ENCODE results near the gene KCNQ1. TPM values are rescaled to one million over a fixed set of nuclear protein-coding genes. Genes with fewer than 3 reads are reported as not detected.

KCNQ1 gene
- total and polyA plus RNA-seq, 2 donors (not counting 1 experiment from before 2014, with no cell fraction given) = not detected

GRCh38 chr11:2886191-2886894 lies 441.5 kb downstream of the KCNQ1 start:
- H3K27ac ChIP-seq (ENCODE audit: insufficient read depth, low read length) = no peak overlapping the region
- no peak overlapping the region for H2AFZ ChIP-seq (ENCODE audit: low read length)
- H3K27me3 ChIP-seq (ENCODE audit: control insufficient read depth, insufficient read depth, low read length) = peaks cover 3% of the 10 kb centered on the region
- peak overlapping the region in 1 of 4 experiments; percentile 22 for H3K4me3 ChIP-seq (replicated peaks in 1 of 4; ENCODE audit: control extremely low read depth in 1 of 4, insufficient read depth in 1 of 4, low read depth in 3 of 4, low read length in 4 of 4)
- H3K4me1 ChIP-seq (ENCODE audit: control insufficient read depth, extremely low read depth, insufficient read depth, low read length) = peaks cover 2% of the 10 kb centered on the region
- no peaks in the 10 kb centered on the region for H3K9me3 ChIP-seq (ENCODE audit: control insufficient read depth, insufficient read depth, low read depth, low read length)
- peak; percentile 35 to 42 for DNase-seq (ENCODE audit: low read depth in 2 of 2)
- H3K36me3 ChIP-seq (ENCODE audit: control insufficient read depth, insufficient read depth, low read length) = no peaks in the 10 kb centered on the region
- peak; percentile 9 to 12 for TF ChIP-seq CTCF (conservative IDR thresholded peaks at IDR 0.05 in 1 of 2, IDR thresholded peaks at IDR 0.05 in 1 of 2; ENCODE audit: low read depth in 1 of 2, low read length in 2 of 2)
- no peak for TF ChIP-seq EZH2 (IDR thresholded peaks at IDR 0.05; ENCODE audit: low read length, missing control alignments)
- no peaks in the 10 kb centered on the region for H4K20me1 ChIP-seq (ENCODE audit: control insufficient read depth, extremely low read depth, insufficient read depth, low read length)
- H3K79me2 ChIP-seq (ENCODE audit: control insufficient read depth, insufficient read depth, low read length) = no peaks in the 10 kb centered on the region
- peak overlapping the region; percentile 5 for H3K4me2 ChIP-seq (ENCODE audit: extremely low read depth, insufficient read depth, low read length)
- H3K9ac ChIP-seq (ENCODE audit: insufficient read depth, low read length) = no peak overlapping the region

GRCh38 chr11:2886936-2887335 lies 442.1 kb downstream of the KCNQ1 start:
- H3K9ac ChIP-seq (ENCODE audit: insufficient read depth, low read length) = no peak overlapping the region
- no peak for TF ChIP-seq CTCF (conservative IDR thresholded peaks at IDR 0.05 in 1 of 2, IDR thresholded peaks at IDR 0.05 in 1 of 2; ENCODE audit: low read depth in 1 of 2, low read length in 2 of 2)
- H3K9me3 ChIP-seq (ENCODE audit: control insufficient read depth, insufficient read depth, low read depth, low read length) = no peaks in the 10 kb centered on the region

GRCh38 chr11:2887515-2888195 lies 442.8 kb downstream of the KCNQ1 start:
- H2AFZ ChIP-seq (ENCODE audit: low read length) = no peak overlapping the region
- TF ChIP-seq EZH2 (IDR thresholded peaks at IDR 0.05; ENCODE audit: low read length, missing control alignments) (no peak), CTCF (conservative IDR thresholded peaks at IDR 0.05 in 1 of 2, IDR thresholded peaks at IDR 0.05 in 1 of 2; ENCODE audit: low read depth in 1 of 2, low read length in 2 of 2) (no peak)
- H3K4me3 ChIP-seq (replicated peaks in 1 of 4; ENCODE audit: control extremely low read depth in 1 of 4, insufficient read depth in 1 of 4, low read depth in 3 of 4, low read length in 4 of 4) = no peak overlapping the region
- DNase-seq (ENCODE audit: low read depth in 2 of 2) = no peak
- H3K27ac ChIP-seq (ENCODE audit: insufficient read depth, low read length) = no peak overlapping the region
- H3K27me3 ChIP-seq (ENCODE audit: control insufficient read depth, insufficient read depth, low read length) = peaks cover 3% of the 10 kb centered on the region
- no peaks in the 10 kb centered on the region for H3K79me2 ChIP-seq (ENCODE audit: control insufficient read depth, insufficient read depth, low read length)
- H3K4me2 ChIP-seq (ENCODE audit: extremely low read depth, insufficient read depth, low read length) = no peak overlapping the region
- H3K36me3 ChIP-seq (ENCODE audit: control insufficient read depth, insufficient read depth, low read length) = no peaks in the 10 kb centered on the region
- no peak overlapping the region for H3K9ac ChIP-seq (ENCODE audit: insufficient read depth, low read length)
- H4K20me1 ChIP-seq (ENCODE audit: control insufficient read depth, extremely low read depth, insufficient read depth, low read length) = no peaks in the 10 kb centered on the region
- peaks cover 11% of the 10 kb centered on the region for H3K4me1 ChIP-seq (ENCODE audit: control insufficient read depth, extremely low read depth, insufficient read depth, low read length)
- H3K9me3 ChIP-seq (ENCODE audit: control insufficient read depth, insufficient read depth, low read depth, low read length) = no peaks in the 10 kb centered on the region

More at GRCh38 chr11:2886936-2887335, 442.1 kb downstream of the KCNQ1 start:
- peaks cover 8% of the 10 kb centered on the region for H3K4me1 ChIP-seq (ENCODE audit: control insufficient read depth, extremely low read depth, insufficient read depth, low read length)
- H3K4me2 ChIP-seq (ENCODE audit: extremely low read depth, insufficient read depth, low read length) = no peak overlapping the region
- no peak overlapping the region for H3K27ac ChIP-seq (ENCODE audit: insufficient read depth, low read length)
- H3K4me3 ChIP-seq (replicated peaks in 1 of 4; ENCODE audit: control extremely low read depth in 1 of 4, insufficient read depth in 1 of 4, low read depth in 3 of 4, low read length in 4 of 4) = no peak overlapping the region
- H4K20me1 ChIP-seq (ENCODE audit: control insufficient read depth, extremely low read depth, insufficient read depth, low read length) = no peaks in the 10 kb centered on the region
- DNase-seq (ENCODE audit: low read depth in 2 of 2) = no peak
- no peak overlapping the region for H2AFZ ChIP-seq (ENCODE audit: low read length)
- peaks cover 3% of the 10 kb centered on the region for H3K27me3 ChIP-seq (ENCODE audit: control insufficient read depth, insufficient read depth, low read length)
- no peaks in the 10 kb centered on the region for H3K79me2 ChIP-seq (ENCODE audit: control insufficient read depth, insufficient read depth, low read length)
- no peaks in the 10 kb centered on the region for H3K36me3 ChIP-seq (ENCODE audit: control insufficient read depth, insufficient read depth, low read length)

Data from fibroblast of lung (primary cell).